Gastrocnemius medialis (tissue), 4 donors: ENCODE results near the gene ZDHHC14.

ENCODE experiments used
- POLR2A ChIP-seq, 2 donors: fragments of 450-650 bp; IDR thresholded peaks; one replicate each; pipeline ENCODE4 v1.6.1; 2017; ENCODE audit warnings: antibody characterized with exemption in 2 of 2, mild to moderate bottlenecking in 2 of 2, moderate library complexity in 2 of 2
- TF ChIP-seq, protein P1 (sequence below), 5 experiments: fragments of 450-650 bp in 3 of 5; fragments of 200-600 bp in 2 of 5; sonication (generic) in 2 of 5; IDR thresholded peaks in 4 of 5; conservative IDR thresholded peaks in 1 of 5; 1 replicate in 4 of 5; 2 replicates in 1 of 5; pipeline ENCODE4 v1.5.1; 2016 to 2019; ENCODE audit warnings: antibody characterized with exemption in 5 of 5, mild to moderate bottlenecking in 3 of 5, moderate library complexity in 3 of 5

DNA sequence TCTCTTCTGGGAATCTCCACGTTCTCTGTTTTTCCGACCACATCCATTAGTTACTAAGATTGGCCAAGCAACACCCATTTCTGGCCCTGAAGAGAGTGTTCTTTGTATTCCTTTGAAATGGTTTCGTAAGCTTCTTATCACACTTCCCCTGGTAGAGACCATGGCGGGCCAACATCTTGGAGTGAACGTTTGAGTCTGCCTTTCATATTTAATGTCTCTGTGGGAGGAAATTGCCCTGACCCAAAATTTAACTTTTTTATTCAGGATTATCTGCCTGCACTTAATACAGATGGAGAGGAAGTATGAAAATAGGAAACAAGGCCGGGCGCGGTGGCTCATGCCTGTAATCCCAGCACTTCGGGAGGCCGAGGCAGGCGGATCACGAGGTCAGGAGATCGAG is 265.0 kb downstream of the ZDHHC14 start:
- TF ChIP-seq, protein P1, sequence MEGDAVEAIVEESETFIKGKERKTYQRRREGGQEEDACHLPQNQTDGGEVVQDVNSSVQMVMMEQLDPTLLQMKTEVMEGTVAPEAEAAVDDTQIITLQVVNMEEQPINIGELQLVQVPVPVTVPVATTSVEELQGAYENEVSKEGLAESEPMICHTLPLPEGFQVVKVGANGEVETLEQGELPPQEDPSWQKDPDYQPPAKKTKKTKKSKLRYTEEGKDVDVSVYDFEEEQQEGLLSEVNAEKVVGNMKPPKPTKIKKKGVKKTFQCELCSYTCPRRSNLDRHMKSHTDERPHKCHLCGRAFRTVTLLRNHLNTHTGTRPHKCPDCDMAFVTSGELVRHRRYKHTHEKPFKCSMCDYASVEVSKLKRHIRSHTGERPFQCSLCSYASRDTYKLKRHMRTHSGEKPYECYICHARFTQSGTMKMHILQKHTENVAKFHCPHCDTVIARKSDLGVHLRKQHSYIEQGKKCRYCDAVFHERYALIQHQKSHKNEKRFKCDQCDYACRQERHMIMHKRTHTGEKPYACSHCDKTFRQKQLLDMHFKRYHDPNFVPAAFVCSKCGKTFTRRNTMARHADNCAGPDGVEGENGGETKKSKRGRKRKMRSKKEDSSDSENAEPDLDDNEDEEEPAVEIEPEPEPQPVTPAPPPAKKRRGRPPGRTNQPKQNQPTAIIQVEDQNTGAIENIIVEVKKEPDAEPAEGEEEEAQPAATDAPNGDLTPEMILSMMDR (IDR thresholded peaks at IDR 0.05 in 4 of 5, conservative IDR thresholded peaks at IDR 0.05 in 1 of 5), result no peak
- no peak for TF ChIP-seq POLR2A (IDR thresholded peaks at IDR 0.05)
